ENCODE data around the gene BLM.
"Not testable (repeated sequence)": the region's sequence is repeated elsewhere in the genome, so short reads cannot be mapped to it uniquely, and the experiment has no call there.

Gene BLM

DNA sequence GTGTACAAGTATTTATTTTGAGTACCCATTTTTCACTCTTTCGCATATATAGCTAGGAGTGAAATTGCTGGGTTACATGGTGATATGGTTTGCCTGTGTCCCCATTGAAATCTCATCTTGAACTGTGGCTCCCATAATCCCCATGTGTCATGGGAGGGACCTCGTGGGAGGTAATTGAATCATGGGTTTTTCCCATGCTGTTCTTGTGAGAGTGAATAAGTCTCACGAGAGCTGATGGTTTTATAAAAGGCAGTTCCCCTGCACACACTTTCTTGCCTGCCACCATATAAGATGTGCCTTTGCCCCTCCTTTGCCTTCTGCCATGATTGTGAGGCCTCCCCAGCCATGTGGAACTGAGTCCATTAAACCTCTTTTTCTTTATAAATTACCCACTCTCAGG lies 23.4 kb downstream of the BLM start:
- DNase-seq (ENCODE audit: low spot score) = not testable (repeated sequence)

DNA sequence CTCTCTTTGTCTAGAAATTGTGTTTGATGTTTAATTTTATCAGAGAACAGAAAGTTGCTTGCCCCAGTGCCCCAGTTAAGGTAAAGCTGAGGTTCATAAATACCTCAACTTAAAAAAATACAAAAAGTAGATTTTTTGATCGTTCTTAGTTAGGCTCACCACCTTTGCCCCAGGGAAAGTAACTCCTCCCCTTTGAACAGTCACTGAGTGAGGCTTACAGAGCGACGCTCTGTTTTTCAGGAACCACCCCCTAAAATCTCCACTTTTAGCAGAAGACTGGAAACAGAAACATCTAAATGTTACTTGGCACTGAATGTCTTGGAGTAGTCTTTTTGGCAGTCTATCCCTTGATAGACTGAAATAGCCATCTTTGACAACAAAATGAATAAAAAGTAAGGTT lies 24.9 kb downstream of the BLM start:
- no peak for DNase-seq (ENCODE audit: low spot score)

DNA sequence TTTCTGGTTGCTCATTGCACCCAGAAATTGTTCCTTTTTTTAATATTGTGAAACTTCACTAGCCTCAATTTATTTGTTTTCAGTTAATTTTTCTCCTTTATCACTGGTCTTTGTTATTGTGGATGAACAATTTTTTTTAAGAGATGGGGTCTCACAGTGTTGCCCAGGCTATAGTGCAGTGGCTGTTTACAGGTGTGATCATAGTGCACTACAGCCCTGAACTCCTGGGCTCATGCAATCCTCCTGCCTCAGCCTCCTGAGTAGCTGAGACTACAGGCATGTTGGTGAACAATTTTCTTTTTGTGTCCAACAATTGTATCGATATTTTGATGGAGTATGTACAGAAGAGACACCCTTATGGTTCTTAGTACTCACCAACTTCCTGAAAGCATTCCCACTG lies 26.3 kb downstream of the BLM start:
- DNase-seq (ENCODE audit: low spot score) = no peak

GRCh38 chr15:90744759-90745402 lies 27.7 kb downstream of the BLM start:
- DNase-seq (ENCODE audit: low spot score) = no peak

DNA sequence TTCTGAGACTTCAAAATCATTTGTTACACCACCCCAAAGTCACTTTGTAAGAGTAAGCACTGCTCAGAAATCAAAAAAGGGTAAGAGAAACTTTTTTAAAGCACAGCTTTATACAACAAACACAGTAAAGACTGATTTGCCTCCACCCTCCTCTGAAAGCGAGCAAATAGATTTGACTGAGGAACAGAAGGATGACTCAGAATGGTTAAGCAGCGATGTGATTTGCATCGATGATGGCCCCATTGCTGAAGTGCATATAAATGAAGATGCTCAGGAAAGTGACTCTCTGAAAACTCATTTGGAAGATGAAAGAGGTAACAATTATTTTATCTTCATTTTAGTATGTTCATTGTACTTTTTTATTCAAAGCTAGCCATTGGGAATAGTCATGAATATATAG lies 32.6 kb downstream of the BLM start:
- no peak for DNase-seq (ENCODE audit: low spot score)

GRCh38 chr15:90750186-90750585 lies 33.0 kb downstream of the BLM start:
- no peak for DNase-seq (ENCODE audit: low spot score)

DNA sequence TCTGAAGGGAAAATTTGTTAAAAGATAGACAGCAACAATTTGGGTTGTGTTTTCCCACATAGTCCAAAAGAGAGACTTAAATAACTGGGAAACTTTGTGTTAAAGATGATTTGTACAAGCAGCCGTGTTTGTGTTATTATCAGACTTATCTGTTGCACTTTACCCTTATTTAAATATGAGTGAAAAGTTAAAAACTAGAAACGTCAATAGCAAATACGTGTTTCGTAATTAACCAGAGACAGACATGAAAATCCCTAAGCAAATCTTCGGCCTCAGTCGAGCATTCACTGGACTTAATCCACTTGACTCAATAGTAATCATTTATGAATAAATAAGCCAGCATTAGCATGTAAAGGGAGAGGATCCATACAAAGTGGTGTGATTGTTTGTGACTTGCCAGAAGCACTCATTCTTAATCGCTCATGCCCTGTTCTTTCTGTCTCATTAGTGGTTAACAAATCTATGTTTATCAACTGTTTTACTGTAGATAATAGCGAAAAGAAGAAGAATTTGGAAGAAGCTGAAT lies 34.2 kb downstream of the BLM start:
- DNase-seq (ENCODE audit: low spot score) = no peak

DNA sequence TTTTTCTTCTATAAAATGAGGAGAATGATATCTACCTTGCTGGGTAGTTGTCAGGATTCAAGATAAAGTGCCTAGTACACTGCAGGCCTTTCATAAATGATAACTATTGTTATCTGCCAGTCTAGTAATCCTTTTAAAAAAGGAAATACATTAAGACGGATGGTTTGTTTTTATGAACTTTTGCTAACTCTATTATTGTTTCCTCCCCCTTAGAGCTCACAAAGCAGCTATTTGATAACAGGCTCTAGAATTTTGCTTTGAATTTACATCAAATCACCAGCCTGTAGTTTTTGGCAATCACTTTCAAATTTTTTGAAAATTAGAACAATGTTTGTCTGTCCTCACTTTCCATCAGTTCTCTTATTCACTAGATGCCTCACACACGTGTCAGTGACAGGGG lies 39.8 kb downstream of the BLM start:
- no peak for DNase-seq (ENCODE audit: low spot score)

DNA sequence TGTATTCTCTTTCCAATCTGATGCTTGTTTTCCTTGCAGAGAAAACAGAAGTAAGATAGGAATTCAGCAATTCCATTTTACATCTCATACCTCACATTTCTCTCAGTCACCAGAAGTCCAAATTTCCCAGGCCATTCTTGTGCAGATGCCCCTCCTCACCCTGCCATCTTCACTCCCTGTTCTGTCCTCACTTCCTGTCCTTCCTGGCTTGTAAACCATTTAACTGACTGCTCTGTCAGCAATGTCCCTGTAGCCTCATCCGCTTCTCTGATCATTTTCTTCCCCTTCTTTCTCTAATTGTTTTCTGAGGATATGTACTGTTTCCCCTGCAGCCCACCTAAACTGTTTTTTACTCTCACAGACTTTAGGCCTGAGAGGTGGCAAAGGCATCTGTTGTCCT lies 40.3 kb downstream of the BLM start:
- no peak for DNase-seq (ENCODE audit: low spot score)

GRCh38 chr15:90760661-90761232 lies 43.6 kb downstream of the BLM start:
- no peak for DNase-seq (ENCODE audit: low spot score)

GRCh38 chr15:90761629-90762028 lies 44.5 kb downstream of the BLM start:
- no peak for DNase-seq (ENCODE audit: low spot score)

GRCh38 chr15:90762109-90762508 lies 45.0 kb downstream of the BLM start:
- peak; percentile 83 for DNase-seq (ENCODE audit: low spot score)

- no peak for DNase-seq (ENCODE audit: low spot score)
These were observed 46.4 kb downstream of the BLM start for GRCh38 chr15:90763366-90764099.

DNA sequence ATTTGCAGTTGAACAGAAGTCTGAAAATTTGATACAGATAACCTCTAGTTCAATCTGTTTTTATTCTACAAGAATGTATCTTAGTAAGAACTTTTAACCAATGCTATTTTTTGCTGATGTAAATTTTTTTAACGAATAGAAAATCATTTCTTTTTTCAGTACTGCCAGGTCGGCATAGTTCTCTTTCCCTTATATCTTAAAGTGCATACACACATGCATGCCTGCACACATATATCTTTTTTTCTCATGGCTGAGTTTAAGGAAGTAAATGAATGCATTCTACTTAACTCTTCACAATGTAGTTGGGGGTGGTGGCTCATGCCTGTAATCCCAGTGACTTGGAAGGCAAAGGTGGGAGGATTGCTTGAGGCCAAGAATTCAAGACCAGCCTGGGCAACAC lies 48.4 kb downstream of the BLM start:
- DNase-seq (ENCODE audit: low spot score) = no peak

- no peak for DNase-seq (ENCODE audit: low spot score)
These were observed 48.8 kb downstream of the BLM start for GRCh38 chr15:90765966-90766365.

DNA sequence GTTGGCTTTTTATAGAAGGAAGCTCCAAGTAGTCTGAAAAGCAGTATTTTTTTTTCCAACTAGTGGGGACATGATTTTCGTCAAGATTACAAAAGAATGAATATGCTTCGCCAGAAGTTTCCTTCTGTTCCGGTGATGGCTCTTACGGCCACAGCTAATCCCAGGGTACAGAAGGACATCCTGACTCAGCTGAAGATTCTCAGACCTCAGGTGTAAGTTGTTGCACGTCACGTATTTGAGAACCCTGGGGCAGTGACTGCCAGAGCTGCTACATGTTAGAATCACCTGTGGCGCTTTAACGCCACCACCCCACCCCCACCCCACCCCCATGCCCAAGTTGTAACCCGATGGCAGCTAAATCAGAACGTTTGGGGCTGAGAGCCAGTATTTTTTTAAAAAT lies 52.2 kb downstream of the BLM start:
- DNase-seq (ENCODE audit: low spot score) = no peak

- no peak for DNase-seq (ENCODE audit: low spot score)
These were observed 56.3 kb downstream of the BLM start for GRCh38 chr15:90773485-90773884.

DNA sequence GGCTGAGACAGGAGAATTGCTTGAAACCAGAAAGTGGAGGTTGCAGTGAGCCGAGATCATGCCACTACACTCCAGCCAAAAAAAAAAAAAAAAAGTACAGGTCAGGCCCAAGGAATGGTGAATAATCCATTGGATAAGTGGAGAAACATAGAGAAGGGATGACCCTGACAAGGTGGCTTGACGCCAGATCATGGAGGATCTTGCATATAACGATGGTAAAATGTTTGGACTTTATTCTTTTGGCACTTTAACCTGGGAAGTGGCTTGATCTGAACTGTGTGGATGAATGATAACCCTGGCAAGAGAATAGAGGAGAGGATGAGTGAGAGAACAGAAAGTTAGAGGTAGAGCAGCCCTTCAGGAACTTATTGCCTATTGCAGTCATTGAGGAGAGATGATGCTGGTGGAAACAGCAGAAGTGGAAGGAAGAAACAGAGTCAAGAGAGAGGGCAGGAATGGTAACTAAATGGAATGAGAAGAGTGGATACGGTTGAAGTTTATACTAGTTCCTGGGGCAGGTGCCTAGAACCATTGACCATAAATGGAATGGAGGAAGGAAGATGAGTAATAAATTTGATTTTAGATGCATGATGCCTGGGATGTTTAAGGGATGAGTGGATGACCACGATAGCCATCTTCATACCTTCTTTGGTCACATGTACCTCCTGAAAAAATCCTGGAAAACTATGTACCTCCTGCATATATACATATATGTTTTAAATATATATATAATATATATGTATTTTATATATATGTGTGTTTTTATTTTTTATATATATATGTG lies 57.8 kb downstream of the BLM start:
- DNase-seq (ENCODE audit: low spot score) = peak; percentile 67

GRCh38 chr15:90780916-90781315 lies 63.8 kb downstream of the BLM start:
- no peak for DNase-seq (ENCODE audit: low spot score)

DNA sequence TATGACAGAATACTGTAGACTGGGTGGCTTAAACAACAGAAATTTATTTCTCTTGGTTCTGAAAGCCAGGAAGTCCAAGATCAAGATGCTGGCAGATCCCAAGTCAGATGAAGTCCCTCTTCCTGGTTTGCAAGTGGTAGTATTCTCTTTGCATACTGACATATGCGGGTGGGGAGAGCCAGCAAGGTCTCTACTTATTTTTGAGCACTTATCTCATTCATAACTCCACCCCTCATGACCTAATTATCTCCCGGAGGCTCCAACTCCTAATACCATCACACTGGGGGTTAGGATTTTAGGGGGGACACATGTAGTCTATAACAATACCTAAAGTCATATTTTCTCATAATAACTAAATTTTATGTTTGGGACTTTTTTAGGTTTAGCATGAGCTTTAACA lies 65.3 kb downstream of the BLM start:
- no peak for DNase-seq (ENCODE audit: low spot score)

- DNase-seq (ENCODE audit: low spot score) = no peak
These were observed 70.7 kb downstream of the BLM start for GRCh38 chr15:90787881-90788280.

- no peak for DNase-seq (ENCODE audit: low spot score)
These were observed 72.3 kb downstream of the BLM start for GRCh38 chr15:90789462-90789861.

- no peak for DNase-seq (ENCODE audit: low spot score)
These were observed 72.9 kb downstream of the BLM start for GRCh38 chr15:90790057-90790456.
